ENCODE results near the gene ABL2. TPM values are rescaled to one million over a fixed set of nuclear protein-coding genes. Genes with fewer than 3 reads are reported as not detected.

The ABL2 gene
- total and polyA plus RNA-seq, 9 of the 15 experiments (the other 6 are each of a cell fraction or from before 2014, with no cell fraction given): 1.4 to 15.0 (median 8.6) TPM

DNA sequence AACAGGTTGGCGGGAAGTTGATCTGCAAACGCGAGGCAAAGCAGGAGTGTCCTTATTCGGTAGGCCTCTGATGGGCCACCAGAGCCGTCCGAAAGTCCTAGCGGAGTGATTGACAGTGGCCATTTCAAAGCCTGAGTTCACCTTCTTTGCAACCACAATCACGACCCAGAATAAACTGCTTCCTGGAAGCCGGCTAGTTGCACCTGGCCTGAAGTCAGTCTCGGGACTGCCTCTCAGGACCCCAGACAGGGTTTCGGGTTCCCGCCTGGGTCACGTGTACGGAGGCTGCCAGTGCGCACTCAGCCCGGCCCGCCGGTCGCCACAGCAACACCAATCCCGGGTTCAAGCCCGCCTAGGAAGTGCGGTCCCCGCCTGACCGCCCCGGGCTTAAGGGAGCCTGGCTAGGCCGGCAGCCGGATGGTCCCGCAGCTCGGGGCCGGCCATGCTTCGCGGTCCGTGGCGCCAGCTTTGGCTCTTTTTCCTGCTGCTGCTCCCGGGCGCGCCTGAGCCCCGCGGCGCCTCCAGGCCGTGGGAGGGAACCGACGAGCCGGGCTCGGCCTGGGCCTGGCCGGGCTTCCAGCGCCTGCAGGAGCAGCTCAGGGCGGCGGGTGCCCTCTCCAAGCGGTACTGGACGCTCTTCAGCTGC, 147.7 kb downstream of the ABL2 start, which contains the start of gene TOR3A (continued):
- TF ChIP-seq, protein P1, sequence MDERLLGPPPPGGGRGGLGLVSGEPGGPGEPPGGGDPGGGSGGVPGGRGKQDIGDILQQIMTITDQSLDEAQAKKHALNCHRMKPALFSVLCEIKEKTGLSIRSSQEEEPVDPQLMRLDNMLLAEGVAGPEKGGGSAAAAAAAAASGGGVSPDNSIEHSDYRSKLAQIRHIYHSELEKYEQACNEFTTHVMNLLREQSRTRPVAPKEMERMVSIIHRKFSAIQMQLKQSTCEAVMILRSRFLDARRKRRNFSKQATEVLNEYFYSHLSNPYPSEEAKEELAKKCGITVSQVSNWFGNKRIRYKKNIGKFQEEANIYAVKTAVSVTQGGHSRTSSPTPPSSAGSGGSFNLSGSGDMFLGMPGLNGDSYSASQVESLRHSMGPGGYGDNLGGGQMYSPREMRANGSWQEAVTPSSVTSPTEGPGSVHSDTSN (CRISPR knock-in tag; IDR thresholded peaks at IDR 0.05; ENCODE audit: low read depth): no peak
- TF ChIP-seq, protein P1 (tag; conservative IDR thresholded peaks at IDR 0.05; ENCODE audit: low read depth): peak; percentile 88
- TF ChIP-seq, protein P2, sequence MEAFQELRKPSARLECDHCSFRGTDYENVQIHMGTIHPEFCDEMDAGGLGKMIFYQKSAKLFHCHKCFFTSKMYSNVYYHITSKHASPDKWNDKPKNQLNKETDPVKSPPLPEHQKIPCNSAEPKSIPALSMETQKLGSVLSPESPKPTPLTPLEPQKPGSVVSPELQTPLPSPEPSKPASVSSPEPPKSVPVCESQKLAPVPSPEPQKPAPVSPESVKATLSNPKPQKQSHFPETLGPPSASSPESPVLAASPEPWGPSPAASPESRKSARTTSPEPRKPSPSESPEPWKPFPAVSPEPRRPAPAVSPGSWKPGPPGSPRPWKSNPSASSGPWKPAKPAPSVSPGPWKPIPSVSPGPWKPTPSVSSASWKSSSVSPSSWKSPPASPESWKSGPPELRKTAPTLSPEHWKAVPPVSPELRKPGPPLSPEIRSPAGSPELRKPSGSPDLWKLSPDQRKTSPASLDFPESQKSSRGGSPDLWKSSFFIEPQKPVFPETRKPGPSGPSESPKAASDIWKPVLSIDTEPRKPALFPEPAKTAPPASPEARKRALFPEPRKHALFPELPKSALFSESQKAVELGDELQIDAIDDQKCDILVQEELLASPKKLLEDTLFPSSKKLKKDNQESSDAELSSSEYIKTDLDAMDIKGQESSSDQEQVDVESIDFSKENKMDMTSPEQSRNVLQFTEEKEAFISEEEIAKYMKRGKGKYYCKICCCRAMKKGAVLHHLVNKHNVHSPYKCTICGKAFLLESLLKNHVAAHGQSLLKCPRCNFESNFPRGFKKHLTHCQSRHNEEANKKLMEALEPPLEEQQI (IDR thresholded peaks at IDR 0.05): no peak
- no peak for TF ChIP-seq KLF1 (tag; IDR thresholded peaks at IDR 0.05)
- no peak for TF ChIP-seq KLF13 (tag; IDR thresholded peaks at IDR 0.05; ENCODE audit: borderline replicate concordance, low read depth)
- no peak for TF ChIP-seq IRF2 (CRISPR knock-in tag; IDR thresholded peaks at IDR 0.05)
- peak; percentile 97 for TF ChIP-seq ZFX (CRISPR knock-in tag; IDR thresholded peaks at IDR 0.05)
- TF ChIP-seq, protein P3, sequence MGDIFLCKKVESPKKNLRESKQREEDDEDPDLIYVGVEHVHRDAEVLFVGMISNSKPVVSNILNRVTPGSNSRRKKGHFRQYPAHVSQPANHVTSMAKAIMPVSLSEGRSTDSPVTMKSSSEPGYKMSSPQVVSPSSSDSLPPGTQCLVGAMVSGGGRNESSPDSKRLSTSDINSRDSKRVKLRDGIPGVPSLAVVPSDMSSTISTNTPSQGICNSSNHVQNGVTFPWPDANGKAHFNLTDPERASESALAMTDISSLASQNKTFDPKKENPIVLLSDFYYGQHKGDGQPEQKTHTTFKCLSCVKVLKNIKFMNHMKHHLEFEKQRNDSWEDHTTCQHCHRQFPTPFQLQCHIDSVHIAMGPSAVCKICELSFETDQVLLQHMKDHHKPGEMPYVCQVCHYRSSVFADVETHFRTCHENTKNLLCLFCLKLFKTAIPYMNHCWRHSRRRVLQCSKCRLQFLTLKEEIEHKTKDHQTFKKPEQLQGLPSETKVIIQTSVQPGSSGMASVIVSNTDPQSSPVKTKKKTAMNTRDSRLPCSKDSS (IDR thresholded peaks at IDR 0.05; ENCODE audit: low read depth, partially characterized antibody): no peak
- TF ChIP-seq, protein P4, sequence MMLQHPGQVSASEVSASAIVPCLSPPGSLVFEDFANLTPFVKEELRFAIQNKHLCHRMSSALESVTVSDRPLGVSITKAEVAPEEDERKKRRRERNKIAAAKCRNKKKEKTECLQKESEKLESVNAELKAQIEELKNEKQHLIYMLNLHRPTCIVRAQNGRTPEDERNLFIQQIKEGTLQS (IDR thresholded peaks at IDR 0.05): no peak
- TF ChIP-seq, protein P4 (CRISPR knock-in tag; conservative IDR thresholded peaks at IDR 0.05): peak; percentile 79
- TF ChIP-seq SMAD4 (CRISPR knock-in tag; conservative IDR thresholded peaks at IDR 0.05): peak; percentile 53
- TF ChIP-seq ELF1 (tag; IDR thresholded peaks at IDR 0.05): peak; percentile 72
- TF ChIP-seq PHF8 (IDR thresholded peaks at IDR 0.05; ENCODE audit: borderline replicate concordance, low read length): peak; percentile 88; the same call in 1 of the 2 replicates
- TF ChIP-seq JUNB (CRISPR knock-in tag; conservative IDR thresholded peaks at IDR 0.05): no peak
- peak; percentile 20; the same call in 1 of the 2 replicates for TF ChIP-seq FOXK1 (CRISPR knock-in tag; IDR thresholded peaks at IDR 0.05; ENCODE audit: borderline replicate concordance)
- no peak; the same call in 1 of the 2 replicates for TF ChIP-seq SOX6 (IDR thresholded peaks at IDR 0.05)
- TF ChIP-seq FIP1L1 (IDR thresholded peaks at IDR 0.05; ENCODE audit: low read depth, low read length, poor library complexity, severe bottlenecking): peak; percentile 87
- TF ChIP-seq, protein P5, sequence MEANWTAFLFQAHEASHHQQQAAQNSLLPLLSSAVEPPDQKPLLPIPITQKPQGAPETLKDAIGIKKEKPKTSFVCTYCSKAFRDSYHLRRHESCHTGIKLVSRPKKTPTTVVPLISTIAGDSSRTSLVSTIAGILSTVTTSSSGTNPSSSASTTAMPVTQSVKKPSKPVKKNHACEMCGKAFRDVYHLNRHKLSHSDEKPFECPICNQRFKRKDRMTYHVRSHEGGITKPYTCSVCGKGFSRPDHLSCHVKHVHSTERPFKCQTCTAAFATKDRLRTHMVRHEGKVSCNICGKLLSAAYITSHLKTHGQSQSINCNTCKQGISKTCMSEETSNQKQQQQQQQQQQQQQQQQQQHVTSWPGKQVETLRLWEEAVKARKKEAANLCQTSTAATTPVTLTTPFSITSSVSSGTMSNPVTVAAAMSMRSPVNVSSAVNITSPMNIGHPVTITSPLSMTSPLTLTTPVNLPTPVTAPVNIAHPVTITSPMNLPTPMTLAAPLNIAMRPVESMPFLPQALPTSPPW (CRISPR knock-in tag; IDR thresholded peaks at IDR 0.05): peak; percentile 40; the same call in 1 of the 2 replicates
